Activated CD4-positive, alpha-beta T cell treated with anti-CD3 and anti-CD28 coated beads, Interleukin-2, amount 50 U/mL, for 24 hours (primary cell): ENCODE data around the gene CIZ1.
A peak's percentile ranks its signal among the peaks of the same experiment; 100 is the strongest.

ENCODE experiments used
- DNase-seq, 2 donors: peaks; one replicate each; pipeline ENCODE4 v3.0.0-alpha.2; 2020; ENCODE audit warnings: low read depth in 1 of 2, low spot score in 1 of 2

CIZ1 gene

DNA sequence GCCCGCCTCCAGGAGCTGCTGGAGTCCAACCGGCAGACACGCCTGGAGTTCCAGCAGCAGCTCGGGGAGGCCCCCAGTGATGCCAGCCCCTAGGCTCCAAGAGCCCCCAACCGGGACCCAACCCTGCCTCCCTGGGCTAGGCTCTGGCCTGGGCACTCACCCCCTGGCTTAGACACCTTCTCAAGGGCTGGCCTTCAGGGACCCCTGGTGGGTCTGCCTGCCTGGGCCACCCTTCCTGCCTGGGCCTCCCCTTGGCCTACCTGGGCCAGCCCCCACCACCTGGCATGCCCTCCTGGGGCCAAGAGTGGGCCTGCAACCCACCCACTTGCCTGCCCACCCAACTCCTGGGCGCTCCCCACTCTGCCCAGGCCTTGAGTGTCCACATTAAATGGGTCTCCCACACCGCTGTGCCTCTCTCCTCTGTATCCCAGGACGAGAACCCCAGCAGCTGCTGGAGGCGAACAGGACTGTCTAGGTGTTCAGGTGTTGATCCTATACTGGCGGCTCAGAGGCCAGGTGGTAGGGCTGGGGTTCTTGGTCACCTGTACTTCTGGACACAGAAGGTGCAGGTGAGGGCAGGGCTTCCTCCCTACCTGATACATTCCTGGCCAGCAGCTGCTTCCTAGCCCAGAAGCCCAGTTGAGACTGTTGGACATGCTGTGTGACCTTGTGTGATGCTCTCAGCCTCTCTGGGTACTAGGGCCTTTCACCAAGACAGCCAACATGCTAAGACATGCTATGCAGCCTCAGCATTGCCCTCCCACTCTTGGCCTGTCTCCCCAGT, 27.7 kb downstream of the CIZ1 start:
- no peak for DNase-seq

GRCh38 chr9:128163027-128163515, 28.3 kb downstream of the CIZ1 start:
- DNase-seq: no peak

DNA sequence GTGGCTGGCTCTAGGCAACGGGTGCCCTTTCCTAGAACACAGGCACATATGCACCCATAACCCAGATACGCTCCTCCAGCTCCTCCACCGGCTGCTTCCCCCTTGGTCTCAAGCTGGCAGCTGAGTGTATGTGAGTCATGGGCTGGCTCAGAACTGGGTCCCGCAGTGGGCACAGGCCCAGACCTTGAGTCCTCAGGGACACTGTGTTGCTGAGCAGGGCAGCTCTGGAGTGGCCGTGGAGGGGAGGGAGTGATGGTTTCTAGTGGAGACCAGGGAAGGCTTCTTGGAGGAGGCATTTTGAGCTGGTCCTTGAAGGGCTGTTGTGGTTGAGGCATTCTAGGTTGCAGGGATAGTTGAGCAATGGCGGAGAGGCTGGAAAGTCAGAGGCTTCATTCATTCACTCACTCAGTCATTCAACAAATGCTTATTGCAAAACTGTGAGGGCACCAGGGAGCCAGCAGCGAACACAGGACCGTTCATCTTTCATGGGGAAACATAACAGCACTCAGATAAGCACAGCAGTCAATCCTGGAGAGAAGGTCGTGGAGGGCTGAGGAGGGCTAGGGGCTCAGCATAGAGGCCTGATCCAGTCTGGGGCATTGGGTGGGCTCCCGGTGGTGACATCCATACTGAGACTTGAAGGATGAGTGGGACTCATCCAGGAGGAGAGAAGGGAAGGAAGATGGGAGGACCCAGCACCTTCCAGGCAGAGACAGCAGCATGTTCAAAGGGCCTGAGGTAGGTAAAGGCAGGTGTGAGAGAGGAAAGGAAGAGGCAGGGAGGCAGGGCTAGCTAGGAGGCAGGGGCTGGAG, 29.0 kb downstream of the CIZ1 start:
- no peak for DNase-seq

DNA sequence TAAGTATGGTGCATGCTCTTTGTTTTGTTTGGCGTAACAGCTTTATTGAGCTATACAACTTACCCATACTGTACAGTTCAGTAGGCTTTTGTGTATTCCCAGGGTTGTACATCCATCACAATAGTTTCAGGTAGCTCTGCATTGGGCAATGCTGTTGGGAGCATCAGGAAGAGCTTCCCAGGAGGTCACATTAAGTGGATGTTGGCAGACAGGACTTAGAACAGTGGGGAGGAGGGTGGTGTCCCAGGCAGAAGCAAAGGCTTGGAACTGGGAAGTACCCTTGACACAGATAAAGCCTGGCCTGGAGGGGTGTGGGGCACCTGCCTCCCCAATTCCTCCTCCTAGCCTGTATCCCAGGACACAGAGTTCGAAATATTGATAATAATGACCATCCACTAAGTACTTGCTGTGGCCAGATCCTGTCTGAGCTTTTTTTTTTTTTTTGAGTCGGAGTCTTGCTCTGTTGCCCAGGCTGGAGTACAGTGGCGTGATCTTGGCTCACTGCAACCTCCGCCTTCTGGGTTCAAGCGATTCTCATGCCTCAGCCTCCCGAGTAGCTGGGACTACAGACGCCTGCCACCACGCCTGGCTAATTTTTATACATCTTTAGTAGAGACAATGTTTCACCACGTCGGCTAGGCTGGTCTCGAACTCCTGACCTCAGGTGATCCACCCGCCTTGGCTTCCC, 30.0 kb downstream of the CIZ1 start:
- no peak for DNase-seq

- DNase-seq: peak; percentile 37 to 44
Measured at GRCh38 chr9:128160603-128160987, 30.8 kb downstream of the CIZ1 start.

DNA sequence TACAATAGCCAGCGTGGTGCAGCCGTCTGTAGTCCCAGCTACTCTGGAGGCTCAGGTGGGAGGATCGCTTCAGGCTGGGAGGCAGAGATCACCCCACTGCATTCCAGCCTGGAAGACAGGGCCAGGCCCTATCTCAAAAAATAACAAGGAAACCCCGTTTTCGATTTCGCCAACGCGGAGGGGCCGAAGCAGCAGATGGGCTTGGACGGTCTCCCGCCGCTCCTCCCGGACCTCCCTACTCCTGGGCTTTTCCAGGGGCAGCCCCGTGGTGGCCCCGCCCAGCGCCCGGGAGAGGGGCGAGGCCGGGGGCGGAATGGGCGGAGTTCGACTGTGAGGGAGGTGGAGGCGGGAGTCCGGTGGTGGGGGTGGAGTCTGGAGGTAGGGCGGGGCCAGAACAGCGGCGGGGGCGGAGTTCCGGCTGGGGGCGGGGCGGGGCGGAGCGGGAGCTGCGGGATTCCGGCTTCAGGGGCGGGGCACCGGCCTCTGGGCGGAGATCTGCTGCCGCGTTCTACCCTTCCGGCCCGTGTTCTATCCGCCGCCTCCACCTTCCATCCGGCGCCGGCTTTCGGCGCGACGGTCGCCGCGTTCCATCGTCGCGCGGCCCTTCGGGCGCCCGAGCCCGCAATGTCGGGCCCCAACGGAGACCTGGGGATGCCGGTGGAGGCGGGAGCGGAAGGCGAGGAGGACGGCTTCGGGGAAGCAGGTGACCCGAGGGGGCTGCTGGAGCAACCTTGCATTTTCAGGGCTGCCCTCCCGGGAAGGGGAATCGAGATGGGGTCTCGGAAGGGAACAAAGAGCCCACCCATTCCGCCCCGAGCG, 31.4 kb downstream of the CIZ1 start, which contains the start of gene BBLN:
Gene BBLN, plus strand, starts transcription at position 482 of the 819 bp plus-strand sequence. Its CDS starts 143 bp downstream, at position 625.
- peak; percentile 90 to 94 for DNase-seq

DNA sequence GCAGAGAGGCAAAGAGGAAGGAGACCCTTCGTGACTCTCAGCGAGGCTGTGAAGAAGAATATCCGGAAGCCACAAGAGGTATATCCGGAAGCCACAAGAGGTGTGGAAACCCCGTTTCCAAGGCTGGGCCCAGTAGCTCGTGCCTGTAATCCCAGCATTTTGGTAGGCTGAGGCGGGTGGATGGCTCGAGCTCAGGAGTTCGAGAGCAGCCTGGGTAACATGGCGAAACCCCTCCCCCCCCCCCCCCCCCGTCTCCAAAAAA, 31.9 kb downstream of the CIZ1 start:
- DNase-seq: peak; percentile 9 to 18

DNA sequence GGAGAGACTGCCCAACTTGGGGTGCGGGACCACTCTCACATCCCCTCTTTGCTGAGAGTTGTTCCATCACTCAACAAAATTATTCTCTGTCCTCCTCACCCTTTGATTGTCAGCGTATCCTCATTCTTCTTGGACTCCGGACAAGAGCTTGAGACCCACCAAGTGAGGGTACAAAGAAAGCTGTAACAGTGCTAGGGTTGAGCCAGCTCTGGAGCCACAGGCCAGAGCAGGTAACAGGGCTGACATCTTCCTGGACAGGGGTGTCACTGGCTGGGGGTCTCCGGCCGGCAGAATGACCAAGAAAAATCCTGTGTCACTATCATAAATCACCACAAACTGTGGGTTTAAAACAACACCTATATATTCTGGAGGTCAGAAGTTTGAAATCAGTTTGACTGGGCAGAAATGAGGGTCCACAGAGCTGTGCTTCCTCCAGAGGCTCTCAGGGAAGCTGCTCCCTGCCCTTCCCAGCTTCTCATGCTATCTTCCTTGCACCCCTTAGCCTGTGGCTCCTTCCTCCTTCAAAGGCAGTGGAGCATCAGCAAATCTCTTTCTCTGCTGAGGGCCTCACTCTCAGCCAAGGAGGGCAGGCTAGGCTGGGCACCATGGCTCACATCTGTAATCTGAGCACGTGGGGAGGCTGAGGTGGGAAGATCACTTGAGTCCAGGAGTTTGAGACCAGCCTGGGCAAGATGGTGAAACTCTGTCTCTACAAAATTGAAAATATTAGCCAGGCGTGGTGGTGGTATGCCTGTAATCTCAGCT, 35.5 kb downstream of the CIZ1 start:
- DNase-seq: no peak

GRCh38 chr9:128153947-128154695, 37.3 kb downstream of the CIZ1 start:
- no peak for DNase-seq

GRCh38 chr9:128153060-128153946, 38.1 kb downstream of the CIZ1 start:
- DNase-seq: no peak

DNA sequence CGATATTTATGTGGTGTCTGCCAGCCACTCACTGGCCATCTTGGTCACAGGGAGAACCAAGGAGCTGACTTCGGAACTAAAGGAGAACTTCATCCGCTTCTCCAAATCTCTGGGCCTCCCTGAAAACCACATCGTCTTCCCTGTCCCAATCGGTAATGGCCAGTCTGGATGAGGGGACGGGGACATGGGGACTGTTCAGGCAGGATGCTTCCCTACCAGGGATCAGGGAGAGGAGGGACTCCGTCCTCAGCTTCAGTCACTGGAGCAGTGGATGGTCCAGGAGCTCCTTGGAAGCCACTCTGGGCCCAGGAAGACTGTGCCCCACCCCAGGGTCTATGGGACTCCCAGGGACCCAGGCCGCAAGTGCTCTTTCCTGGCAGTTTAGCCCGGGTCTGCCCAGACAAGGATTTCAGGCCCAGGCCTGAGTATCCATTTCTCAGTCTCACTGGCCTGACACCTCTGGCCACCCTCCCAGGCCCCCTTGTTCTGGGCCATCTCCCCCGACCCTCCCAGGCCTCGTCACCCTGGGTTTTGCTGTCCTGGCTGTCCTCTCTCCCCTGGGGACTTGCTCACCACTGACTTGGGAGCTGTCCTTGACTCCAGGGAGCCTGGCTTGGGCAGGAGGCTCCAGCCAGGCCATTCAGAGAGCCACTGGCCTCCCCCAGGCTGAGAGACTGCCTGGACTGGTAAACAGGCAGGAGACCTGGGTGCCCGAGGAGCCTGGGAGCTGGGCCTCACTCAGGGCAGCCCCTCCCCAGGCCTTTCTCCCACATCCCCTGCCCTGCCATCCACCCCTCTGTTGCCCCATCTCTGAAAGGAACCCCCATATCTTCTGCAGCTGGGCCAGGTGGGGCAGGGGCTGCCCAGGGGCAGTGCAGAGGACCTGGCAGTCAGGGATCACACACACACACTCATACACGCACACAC, 39.0 kb downstream of the CIZ1 start:
- no peak for DNase-seq

DNA sequence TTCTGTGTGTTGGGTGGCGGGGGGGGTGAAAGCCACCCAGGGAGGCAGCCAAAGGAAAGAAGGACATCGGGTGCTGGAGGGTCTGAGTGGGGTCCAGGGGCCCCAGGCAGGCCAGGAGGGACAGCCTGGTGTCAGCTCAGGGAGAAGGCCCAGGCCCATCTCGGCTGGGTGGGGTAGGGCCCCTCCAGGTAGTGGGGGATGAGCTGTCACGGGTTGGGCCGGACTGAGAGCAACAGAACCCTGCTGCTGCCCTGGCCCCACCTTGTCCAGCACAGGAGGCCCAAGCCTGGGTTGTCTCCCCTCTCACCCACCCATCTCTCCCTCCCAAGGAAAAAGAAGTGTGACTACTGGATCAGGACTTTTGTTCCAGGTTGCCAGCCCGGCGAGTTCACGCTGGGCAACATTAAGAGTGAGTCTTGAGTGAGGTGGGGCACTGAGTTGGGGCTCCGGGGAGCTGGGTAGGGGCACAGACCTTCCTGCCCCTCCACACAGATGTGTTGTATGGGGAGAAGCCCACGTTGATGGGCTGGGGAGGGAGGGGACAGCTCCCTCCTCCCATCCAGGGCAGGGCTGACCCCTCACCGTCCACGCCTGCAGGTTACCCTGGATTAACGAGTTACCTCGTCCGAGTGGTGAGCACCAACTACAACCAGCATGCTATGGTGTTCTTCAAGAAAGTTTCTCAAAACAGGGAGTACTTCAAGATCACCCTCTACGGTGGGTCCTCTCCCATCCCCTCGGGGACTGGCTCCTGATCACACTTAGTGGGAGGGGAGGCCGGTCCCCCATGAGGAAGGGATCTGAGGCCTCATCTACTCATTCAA, 39.9 kb downstream of the CIZ1 start:
- no peak for DNase-seq

- no peak for DNase-seq
Measured at GRCh38 chr9:128150594-128151308, 40.6 kb downstream of the CIZ1 start.

GRCh38 chr9:128149951-128150593, 41.3 kb downstream of the CIZ1 start:
- no peak for DNase-seq

DNA sequence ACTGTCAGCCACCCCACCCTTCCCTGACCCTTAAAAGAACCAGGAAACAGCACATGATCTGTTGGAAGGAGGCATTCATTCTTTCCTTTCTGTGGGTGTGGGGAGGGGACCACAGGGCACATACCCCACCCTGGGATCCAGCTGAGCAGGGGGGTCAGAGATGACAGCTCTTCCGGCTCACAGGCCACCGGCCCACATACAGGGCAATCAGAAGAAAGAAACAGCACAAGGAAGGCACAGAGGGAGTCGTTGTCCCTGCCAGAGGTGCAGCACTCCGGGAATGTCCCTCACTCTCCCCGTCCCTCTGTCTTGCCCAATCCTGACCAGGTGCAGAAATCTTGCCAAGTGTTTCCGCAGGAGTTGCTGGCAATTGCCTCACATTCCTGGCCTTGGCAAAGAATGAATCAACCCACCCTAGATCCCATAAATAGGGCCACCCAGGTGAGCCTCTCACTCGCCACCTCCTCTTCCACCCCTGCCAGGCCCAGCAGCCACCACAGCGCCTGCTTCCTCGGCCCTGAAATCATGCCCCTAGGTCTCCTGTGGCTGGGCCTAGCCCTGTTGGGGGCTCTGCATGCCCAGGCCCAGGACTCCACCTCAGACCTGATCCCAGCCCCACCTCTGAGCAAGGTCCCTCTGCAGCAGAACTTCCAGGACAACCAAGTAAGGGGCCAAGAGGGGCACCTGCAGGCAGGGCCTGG, 42.2 kb downstream of the CIZ1 start, which contains the start of gene LCN2:
Gene LCN2, plus strand, starts transcription at position 453 of the 701 bp plus-strand sequence. Its CDS starts 73 bp downstream, at position 526.
- DNase-seq: no peak
